ENCODE data around the gene ELP4. TPM values are rescaled to one million over a fixed set of nuclear protein-coding genes. Genes with fewer than 3 reads are reported as not detected.

Gene ELP4
- total RNA-seq, 1 donor from 2014 or later, result 15.0 TPM

DNA sequence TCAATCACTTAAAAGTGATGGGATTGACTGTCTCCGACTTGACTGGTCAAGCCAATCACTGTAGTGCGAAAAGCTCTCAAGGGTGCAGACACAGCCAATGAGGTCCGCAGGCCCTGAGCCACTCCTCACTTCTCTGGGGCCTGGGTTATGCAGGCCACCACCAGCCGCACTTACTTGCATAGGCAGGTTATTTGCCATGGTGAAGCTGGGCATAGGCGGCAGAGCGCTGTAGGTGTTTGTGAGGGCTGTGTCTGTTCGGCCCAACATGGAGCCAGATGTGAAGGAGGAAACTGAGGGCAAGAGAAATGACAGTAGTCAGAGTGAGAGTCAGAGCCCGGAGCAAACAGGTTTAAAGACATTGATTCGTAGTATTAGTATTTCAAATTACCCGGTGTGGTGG, 283.7 kb downstream of the ELP4 start:
- Mint-ChIP-seq H3K4me1 (ENCODE audit: unreplicated experiment) (peaks cover 8% of the 10 kb centered on the region), H3K4me3 (ENCODE audit: unreplicated experiment) (no peak overlapping the region), H3K27me3 (ENCODE audit: unreplicated experiment) (peaks cover 59% of the 10 kb centered on the region), H3K36me3 (ENCODE audit: unreplicated experiment) (no peaks in the 10 kb centered on the region), H3K27ac (ENCODE audit: unreplicated experiment) (no peak overlapping the region), H3K9me3 (ENCODE audit: unreplicated experiment) (no peaks in the 10 kb centered on the region)
- DNase-seq (ENCODE audit: extremely low spot score, unreplicated experiment), result no peak
- TF ChIP-seq, protein P1, sequence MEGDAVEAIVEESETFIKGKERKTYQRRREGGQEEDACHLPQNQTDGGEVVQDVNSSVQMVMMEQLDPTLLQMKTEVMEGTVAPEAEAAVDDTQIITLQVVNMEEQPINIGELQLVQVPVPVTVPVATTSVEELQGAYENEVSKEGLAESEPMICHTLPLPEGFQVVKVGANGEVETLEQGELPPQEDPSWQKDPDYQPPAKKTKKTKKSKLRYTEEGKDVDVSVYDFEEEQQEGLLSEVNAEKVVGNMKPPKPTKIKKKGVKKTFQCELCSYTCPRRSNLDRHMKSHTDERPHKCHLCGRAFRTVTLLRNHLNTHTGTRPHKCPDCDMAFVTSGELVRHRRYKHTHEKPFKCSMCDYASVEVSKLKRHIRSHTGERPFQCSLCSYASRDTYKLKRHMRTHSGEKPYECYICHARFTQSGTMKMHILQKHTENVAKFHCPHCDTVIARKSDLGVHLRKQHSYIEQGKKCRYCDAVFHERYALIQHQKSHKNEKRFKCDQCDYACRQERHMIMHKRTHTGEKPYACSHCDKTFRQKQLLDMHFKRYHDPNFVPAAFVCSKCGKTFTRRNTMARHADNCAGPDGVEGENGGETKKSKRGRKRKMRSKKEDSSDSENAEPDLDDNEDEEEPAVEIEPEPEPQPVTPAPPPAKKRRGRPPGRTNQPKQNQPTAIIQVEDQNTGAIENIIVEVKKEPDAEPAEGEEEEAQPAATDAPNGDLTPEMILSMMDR (IDR thresholded peaks at IDR 0.05), result no peak

DNA sequence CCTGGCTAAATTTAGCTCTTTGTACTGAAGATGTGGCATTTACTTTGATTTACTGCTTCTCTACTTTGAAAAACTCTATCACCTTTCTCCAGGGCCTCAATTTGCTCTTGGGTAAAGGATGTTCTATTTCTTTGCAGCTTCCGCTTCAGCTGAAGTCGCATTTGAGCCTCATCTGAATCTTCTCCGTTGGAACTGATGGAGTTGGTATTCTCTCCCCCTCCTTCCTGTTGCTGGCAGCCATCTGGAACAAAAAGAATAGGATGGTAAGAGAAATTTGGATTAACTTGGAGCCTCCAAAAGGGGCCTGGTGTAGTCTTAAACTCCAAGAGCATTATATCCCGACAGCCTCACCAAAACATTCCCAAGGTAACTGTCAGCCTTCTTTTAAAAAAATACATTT, 285.0 kb downstream of the ELP4 start:
- H3K4me3 Mint-ChIP-seq (ENCODE audit: unreplicated experiment), result no peak overlapping the region
- no peak overlapping the region for H3K27ac Mint-ChIP-seq (ENCODE audit: unreplicated experiment)
- H3K27me3 Mint-ChIP-seq (ENCODE audit: unreplicated experiment), result peaks cover 69% of the 10 kb centered on the region
- no peaks in the 10 kb centered on the region for H3K36me3 Mint-ChIP-seq (ENCODE audit: unreplicated experiment)
- H3K4me1 Mint-ChIP-seq (ENCODE audit: unreplicated experiment), result peaks cover 19% of the 10 kb centered on the region
- no peak for DNase-seq (ENCODE audit: extremely low spot score, unreplicated experiment)
- no peaks in the 10 kb centered on the region for H3K9me3 Mint-ChIP-seq (ENCODE audit: unreplicated experiment)
- TF ChIP-seq, protein P1 (IDR thresholded peaks at IDR 0.05), result no peak

DNA sequence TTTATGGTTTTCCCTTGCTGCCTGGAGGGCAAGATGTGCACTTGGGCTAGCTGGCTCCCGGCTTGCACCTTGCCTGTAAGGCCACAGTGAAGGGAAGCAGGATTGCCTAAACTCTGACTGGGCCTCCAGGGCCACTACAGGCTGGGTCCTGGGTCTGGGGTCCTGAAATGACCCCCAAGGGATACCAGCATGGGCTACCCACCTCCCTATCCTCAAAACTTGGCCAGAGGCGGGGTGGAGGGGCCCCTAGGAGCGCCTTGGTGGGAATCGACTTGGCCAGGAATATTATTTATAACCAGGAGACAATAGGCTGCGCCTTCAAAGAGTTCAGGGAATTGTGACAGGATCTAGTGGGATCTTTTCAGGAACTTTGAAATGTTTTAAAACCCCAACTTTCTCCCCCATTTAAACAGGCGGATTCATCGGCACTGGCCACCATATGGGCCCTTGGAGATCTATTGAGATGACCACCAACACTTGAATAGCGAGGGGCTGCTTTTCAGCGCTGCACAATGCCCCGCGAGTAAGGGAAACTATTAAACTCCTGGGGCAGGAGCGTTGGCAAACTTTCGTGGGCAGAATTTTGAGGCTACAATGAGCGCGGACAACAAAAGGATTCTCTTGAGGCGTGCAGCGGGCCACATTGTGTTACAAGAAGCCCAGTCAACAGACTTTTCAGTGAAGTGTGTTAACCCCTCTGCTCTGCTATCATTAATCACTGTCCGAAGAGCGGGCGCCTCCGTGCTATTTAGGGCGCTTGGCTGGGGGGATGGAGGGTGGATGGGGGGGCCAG, 286.3 kb downstream of the ELP4 start:
- H3K36me3 Mint-ChIP-seq (ENCODE audit: unreplicated experiment), result no peaks in the 10 kb centered on the region
- no peaks in the 10 kb centered on the region for H3K9me3 Mint-ChIP-seq (ENCODE audit: unreplicated experiment)
- H3K27me3 Mint-ChIP-seq (ENCODE audit: unreplicated experiment), result peaks cover 78% of the 10 kb centered on the region
- TF ChIP-seq, protein P1 (IDR thresholded peaks at IDR 0.05), result no peak
- H3K4me3 Mint-ChIP-seq (ENCODE audit: unreplicated experiment), result no peak overlapping the region
- no peak overlapping the region for H3K27ac Mint-ChIP-seq (ENCODE audit: unreplicated experiment)
- no peak for DNase-seq (ENCODE audit: extremely low spot score, unreplicated experiment)
- H3K4me1 Mint-ChIP-seq (ENCODE audit: unreplicated experiment), result peaks cover 25% of the 10 kb centered on the region

DNA sequence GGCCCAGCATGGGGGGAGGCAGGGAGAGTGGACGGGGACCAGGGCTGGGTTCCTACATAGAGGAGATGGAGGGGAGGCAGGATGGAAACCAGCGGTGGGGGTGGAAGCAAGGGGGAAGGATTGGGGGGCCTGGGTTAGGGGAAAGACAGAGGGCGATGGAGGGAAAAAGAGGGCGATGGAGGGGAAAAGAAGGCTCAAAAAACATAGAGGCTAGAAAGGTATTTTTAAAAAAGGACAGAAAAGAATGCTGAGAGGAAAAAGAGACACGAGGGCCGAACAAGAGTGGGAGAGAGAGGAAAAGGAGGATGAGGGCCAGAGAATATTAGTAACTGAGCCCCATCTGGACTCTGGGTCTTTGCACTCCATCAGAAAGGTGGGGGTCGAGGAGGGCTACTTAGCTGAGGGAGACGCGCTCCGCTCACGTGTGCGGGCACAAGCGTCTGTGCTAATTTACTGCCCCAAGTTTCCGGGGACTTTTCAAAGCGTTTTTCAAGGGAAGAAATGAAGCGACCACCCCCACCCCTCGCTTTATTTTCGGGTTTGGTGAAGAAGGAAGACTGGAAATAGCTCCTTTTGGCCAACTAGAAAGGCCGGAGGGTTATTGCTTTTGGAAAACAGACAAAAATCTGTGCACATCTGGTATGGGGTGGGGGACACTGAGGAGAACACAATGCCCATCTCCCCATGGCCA, 287.1 kb downstream of the ELP4 start:
- no peak overlapping the region for H3K27ac Mint-ChIP-seq (ENCODE audit: unreplicated experiment)
- DNase-seq (ENCODE audit: extremely low spot score, unreplicated experiment), result no peak
- no peak overlapping the region for H3K4me3 Mint-ChIP-seq (ENCODE audit: unreplicated experiment)
- peaks cover 82% of the 10 kb centered on the region for H3K27me3 Mint-ChIP-seq (ENCODE audit: unreplicated experiment)
- H3K9me3 Mint-ChIP-seq (ENCODE audit: unreplicated experiment), result no peaks in the 10 kb centered on the region
- TF ChIP-seq, protein P1 (IDR thresholded peaks at IDR 0.05), result no peak
- no peaks in the 10 kb centered on the region for H3K36me3 Mint-ChIP-seq (ENCODE audit: unreplicated experiment)
- peaks cover 25% of the 10 kb centered on the region for H3K4me1 Mint-ChIP-seq (ENCODE audit: unreplicated experiment)

Measured in osteocyte (in vitro differentiated cells).